Measurements from ENCODE around the gene CA10. TPM values are rescaled to one million over a fixed set of nuclear protein-coding genes. Genes with fewer than 3 reads are reported as not detected.

The CA10 gene
- total RNA-seq, 1 donor from 2014 or later: 1.3 TPM

GRCh38 chr17:51707216-51707615, 451.3 kb downstream of the CA10 start:
- TF ChIP-seq CTCF (IDR thresholded peaks at IDR 0.05; ENCODE audit: partially characterized antibody, unreplicated experiment): no peak
- peaks cover 13% of the 10 kb centered on the region for H3K4me1 Mint-ChIP-seq (ENCODE audit: low read depth, unreplicated experiment)
- no peaks in the 10 kb centered on the region for H3K36me3 Mint-ChIP-seq (ENCODE audit: unreplicated experiment)
- no peak overlapping the region for H3K4me3 Mint-ChIP-seq (ENCODE audit: unreplicated experiment)
- no peak overlapping the region for H3K27ac Mint-ChIP-seq (ENCODE audit: unreplicated experiment)
- peaks cover 2% of the 10 kb centered on the region for H3K9me3 Mint-ChIP-seq (ENCODE audit: unreplicated experiment)
- no peak for DNase-seq
- H3K27me3 Mint-ChIP-seq (ENCODE audit: unreplicated experiment): no peaks in the 10 kb centered on the region

- no peak for TF ChIP-seq CTCF (IDR thresholded peaks at IDR 0.05; ENCODE audit: partially characterized antibody, unreplicated experiment)
- Mint-ChIP-seq H3K27ac (ENCODE audit: unreplicated experiment) (peak overlapping the region; percentile 29), H3K27me3 (ENCODE audit: unreplicated experiment) (no peaks in the 10 kb centered on the region), H3K9me3 (ENCODE audit: unreplicated experiment) (peaks cover 2% of the 10 kb centered on the region), H3K4me1 (ENCODE audit: low read depth, unreplicated experiment) (peaks cover 13% of the 10 kb centered on the region), H3K36me3 (ENCODE audit: unreplicated experiment) (no peaks in the 10 kb centered on the region), H3K4me3 (ENCODE audit: unreplicated experiment) (no peak overlapping the region)
- no peak for DNase-seq
Observed at GRCh38 chr17:51706093-51706492, 452.4 kb downstream of the CA10 start.

- Mint-ChIP-seq H3K36me3 (ENCODE audit: unreplicated experiment) (peaks cover 5% of the 10 kb centered on the region), H3K4me3 (ENCODE audit: unreplicated experiment) (no peak overlapping the region), H3K27me3 (ENCODE audit: unreplicated experiment) (peaks cover 5% of the 10 kb centered on the region), H3K4me1 (ENCODE audit: low read depth, unreplicated experiment) (peaks cover 29% of the 10 kb centered on the region), H3K27ac (ENCODE audit: unreplicated experiment) (peak overlapping the region; percentile 3), H3K9me3 (ENCODE audit: unreplicated experiment) (peaks cover 6% of the 10 kb centered on the region)
- no peak for DNase-seq
- no peak for TF ChIP-seq CTCF (IDR thresholded peaks at IDR 0.05; ENCODE audit: partially characterized antibody, unreplicated experiment)
Observed at GRCh38 chr17:51703361-51704341, 454.9 kb downstream of the CA10 start.

- Mint-ChIP-seq H3K27me3 (ENCODE audit: unreplicated experiment) (peaks cover 5% of the 10 kb centered on the region), H3K4me3 (ENCODE audit: unreplicated experiment) (no peak overlapping the region), H3K27ac (ENCODE audit: unreplicated experiment) (no peak overlapping the region), H3K4me1 (ENCODE audit: low read depth, unreplicated experiment) (peaks cover 35% of the 10 kb centered on the region), H3K9me3 (ENCODE audit: unreplicated experiment) (peaks cover 9% of the 10 kb centered on the region), H3K36me3 (ENCODE audit: unreplicated experiment) (peaks cover 5% of the 10 kb centered on the region)
- no peak for TF ChIP-seq CTCF (IDR thresholded peaks at IDR 0.05; ENCODE audit: partially characterized antibody, unreplicated experiment)
- DNase-seq: no peak
Observed at GRCh38 chr17:51702963-51703360, 455.6 kb downstream of the CA10 start.

GRCh38 chr17:51701501-51701900, 457.0 kb downstream of the CA10 start:
- DNase-seq: no peak
- TF ChIP-seq CTCF (IDR thresholded peaks at IDR 0.05; ENCODE audit: partially characterized antibody, unreplicated experiment): no peak
- Mint-ChIP-seq H3K4me3 (ENCODE audit: unreplicated experiment) (no peak overlapping the region), H3K27me3 (ENCODE audit: unreplicated experiment) (peaks cover 5% of the 10 kb centered on the region), H3K9me3 (ENCODE audit: unreplicated experiment) (peaks cover 8% of the 10 kb centered on the region), H3K4me1 (ENCODE audit: low read depth, unreplicated experiment) (peaks cover 31% of the 10 kb centered on the region), H3K36me3 (ENCODE audit: unreplicated experiment) (peaks cover 5% of the 10 kb centered on the region), H3K27ac (ENCODE audit: unreplicated experiment) (no peak overlapping the region)

Data from glutamatergic neuron (in vitro differentiated cells).